Mucosa of descending colon (tissue), 3 donors: Measurements from ENCODE around the gene HEBP1. TPM values are rescaled to one million over a fixed set of nuclear protein-coding genes. Genes with fewer than 3 reads are reported as not detected.

Source experiments
- ATAC-seq: fragments of 200-7000 bp; cut with Tn5 transposase; one replicate; pipeline ENCODE4 v1.9.1; 2020; ENCODE audit warnings: mild to moderate bottlenecking, moderate library complexity
- DNase-seq, 3 donors: peaks; one replicate each; pipeline ENCODE4 v3.0.0-alpha.2; 2020
- H3K36me3 ChIP-seq: fragments of 200-600 bp; one replicate; pipeline ENCODE4 v1.8.0; 2021; ENCODE audit warnings: low read depth, mild to moderate bottlenecking
- H3K4me1 ChIP-seq: fragments of 200-600 bp; one replicate; pipeline ENCODE4 v1.8.0; 2021; ENCODE audit warnings: low read depth, mild to moderate bottlenecking
- H3K4me3 ChIP-seq: fragments of 200-600 bp; one replicate; pipeline ENCODE4 v1.8.0; 2021; ENCODE audit warnings: mild to moderate bottlenecking
- H3K9me3 ChIP-seq: fragments of 200-600 bp; one replicate; pipeline ENCODE4 v1.8.0; 2021; ENCODE audit warnings: mild to moderate bottlenecking
- CTCF ChIP-seq: fragments of 200-600 bp; IDR thresholded peaks from one replicate; pipeline ENCODE4 v1.8.0; 2022; ENCODE audit warnings: antibody characterized with exemption, mild to moderate bottlenecking
- intact Hi-C, 2 donors: fragments of 100-400 bp; cut with DNase I in 1 of 2; cut with micrococcal nuclease in 1 of 2; formaldehyde crosslinking; loops; one replicate each; pipeline versions ENCODE4 v1.11.0 to v1.11.1; 2022; cut with DNase I, micrococcal nuclease
- total RNA-seq, 3 donors: library from RNA; stranded (reverse); fragmentation: NEBNext Ultra II Directional in 2 of 3; extraction: Animal tissue kit (Norgen Biotek cat#: 25700) in 2 of 3; gene quantifications; one replicate each; pipeline versions ENCODE4 v1.2.1 to v1.2.4, GENCODE V29; 2021 to 2023
- donor health status: DM: no; HTN: no; CAD: no; lungs with moderate emphysema.
- donor health status: DM: no; HTN: no; CAD: no.
- donor health status: DM: no; HTN: yes; CAD: no.

Gene HEBP1
- total RNA-seq, 3 donors from 2014 or later, result 46.0 to 68.1 (median 62.1) TPM

DNA sequence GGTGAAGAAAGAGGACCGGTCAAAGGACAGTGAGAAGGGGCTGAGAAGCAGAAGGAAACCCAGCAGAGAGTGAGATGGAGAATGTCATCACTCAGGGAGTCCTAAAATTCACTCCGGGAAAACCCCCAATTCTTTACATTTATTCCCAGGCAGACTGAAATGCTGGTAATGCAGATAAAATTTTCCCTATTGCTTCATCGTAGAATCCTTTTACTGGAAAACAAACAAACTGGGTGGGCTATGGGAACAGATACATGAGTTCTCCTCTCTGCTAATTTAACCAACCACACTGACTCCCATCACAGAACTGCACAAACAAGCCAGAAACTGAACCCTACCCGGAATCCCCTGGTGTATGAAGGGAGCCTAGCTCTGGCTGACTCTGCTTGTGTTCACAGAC, 20.9 kb downstream of the HEBP1 start:
- intact Hi-C loops, result no loop called here
- H3K36me3 ChIP-seq, result no peaks in the 10 kb centered on the region

DNA sequence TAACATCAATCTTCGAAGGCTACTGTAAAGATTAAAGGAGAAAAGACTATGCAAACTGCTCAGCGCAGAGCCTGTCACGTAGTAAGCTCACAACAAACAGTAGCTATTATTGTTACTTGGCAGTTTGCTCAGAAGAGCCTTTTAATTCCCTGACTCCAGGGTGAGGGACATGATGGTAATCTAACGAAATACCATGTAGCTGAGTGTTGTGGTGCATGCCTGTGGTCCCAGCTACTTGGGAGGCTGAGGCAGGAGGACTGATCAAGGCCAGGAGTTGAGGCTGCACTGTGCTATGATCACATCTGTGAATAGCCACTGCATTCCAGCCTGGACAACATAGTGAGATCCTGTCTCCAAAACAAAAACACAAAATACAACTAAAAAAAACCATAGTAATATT, 22.8 kb downstream of the HEBP1 start:
- ATAC-seq (no peak), DNase-seq (no peak)
- TF ChIP-seq CTCF, result no peak
- no peaks in the 10 kb centered on the region for H3K36me3 ChIP-seq
- H3K4me3 ChIP-seq, result no peak overlapping the region
- H3K9me3 ChIP-seq, result peaks cover 3% of the 10 kb centered on the region
- intact Hi-C loops, result no loop called here
- no peaks in the 10 kb centered on the region for H3K4me1 ChIP-seq

More for the DNA sequence above, 20.9 kb downstream of the HEBP1 start:
- Histone ChIP-seq H3K4me3 (no peak overlapping the region), H3K9me3 (no peaks in the 10 kb centered on the region), H3K4me1 (peaks cover 4% of the 10 kb centered on the region)
- no peak for TF ChIP-seq CTCF
- DNase-seq (no peak), ATAC-seq (no peak)

- ATAC-seq, result peak; percentile 62
- intact Hi-C loops, result no loop called here
- no peaks in the 10 kb centered on the region for H3K4me1 ChIP-seq
- H3K4me3 ChIP-seq, result no peak overlapping the region
- DNase-seq, result no peak
- H3K36me3 ChIP-seq, result no peaks in the 10 kb centered on the region
- H3K9me3 ChIP-seq, result peaks cover 3% of the 10 kb centered on the region
- no peak for TF ChIP-seq CTCF
Measured at GRCh38 chr12:12976366-12976765, 23.7 kb downstream of the HEBP1 start.

GRCh38 chr12:12975322-12976077, 24.6 kb downstream of the HEBP1 start:
- H3K36me3 ChIP-seq, result no peaks in the 10 kb centered on the region
- TF ChIP-seq CTCF, result no peak
- H3K9me3 ChIP-seq, result peaks cover 3% of the 10 kb centered on the region
- intact Hi-C loops, result no loop called here
- peak; percentile 83 for ATAC-seq
- no peak overlapping the region for H3K4me3 ChIP-seq
- H3K4me1 ChIP-seq, result no peaks in the 10 kb centered on the region
- DNase-seq, result peak in 2 of 3 donors; percentile 54 to 71

DNA sequence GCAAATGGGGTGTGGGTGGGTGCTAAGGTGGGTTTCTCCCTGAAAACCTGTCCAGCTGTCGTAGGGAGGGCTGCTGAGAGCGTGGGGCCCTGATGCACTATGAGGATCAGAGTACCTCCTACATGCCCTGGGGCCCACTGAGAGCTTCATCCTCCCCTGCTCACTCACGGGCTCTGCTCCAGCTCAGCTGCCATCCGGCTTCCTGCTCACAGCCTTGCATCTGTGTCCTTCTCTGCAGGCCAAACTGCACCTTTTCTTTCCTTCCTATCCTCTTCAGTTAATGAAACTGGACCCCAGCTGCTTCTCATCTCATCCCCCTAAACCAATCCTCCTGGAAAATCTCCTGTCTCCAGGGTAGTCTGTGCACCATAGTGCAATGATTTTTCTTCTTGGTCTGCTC, 25.9 kb downstream of the HEBP1 start:
- DNase-seq (no peak), ATAC-seq (no peak)
- H3K4me1 ChIP-seq, result no peaks in the 10 kb centered on the region
- peaks cover 3% of the 10 kb centered on the region for H3K9me3 ChIP-seq
- no peak for TF ChIP-seq CTCF
- no peak overlapping the region for H3K4me3 ChIP-seq
- no peaks in the 10 kb centered on the region for H3K36me3 ChIP-seq
- intact Hi-C loops, result no loop called here
